Neural cell (in vitro differentiated cells): ENCODE measurements around the gene TTC9B.

Source experiments
- CTCF ChIP-seq: fragments of 450-650 bp; IDR thresholded peaks from 2 replicates; pipeline ENCODE4 v1.5.1; 2014; ENCODE audit warnings: antibody characterized with exemption, mild to moderate bottlenecking, moderate library complexity; ENCODE audit not compliant: poor library complexity, severe bottlenecking
- EP300 ChIP-seq: fragments of 450-650 bp; conservative IDR thresholded peaks from 2 replicates; pipeline ENCODE4 v1.6.1; 2014; ENCODE audit warnings: antibody characterized with exemption, mild to moderate bottlenecking, moderate library complexity; ENCODE audit not compliant: poor library complexity, severe bottlenecking
- EZH2 ChIP-seq: fragments of 200-600, 300-800 bp; shearing (Covaris generic), sonication (generic); IDR thresholded peaks from 2 replicates; pipeline ENCODE4 v1.6.1; 2014; ENCODE audit warnings: antibody characterized with exemption, low read length, borderline replicate concordance, mild to moderate bottlenecking; ENCODE audit not compliant: insufficient read depth, poor library complexity, severe bottlenecking
- POLR2AphosphoS5 ChIP-seq: IDR thresholded peaks from 2 replicates; pipeline ENCODE4 v1.6.1; 2012
- RAD21 ChIP-seq: fragments of 450-650 bp; conservative IDR thresholded peaks from 2 replicates; pipeline ENCODE4 v1.6.1; 2014; ENCODE audit warnings: antibody characterized with exemption, mild to moderate bottlenecking, moderate library complexity
- SMC3 ChIP-seq: fragments of 450-650 bp; conservative IDR thresholded peaks from 2 replicates; pipeline ENCODE4 v1.6.1; 2014; ENCODE audit warnings: antibody characterized with exemption, mild to moderate bottlenecking, moderate library complexity; ENCODE audit not compliant: poor library complexity
- TAF1 ChIP-seq: IDR thresholded peaks from 2 replicates; pipeline ENCODE4 v1.6.1; 2012; ENCODE audit warnings: low read depth

GRCh38 chr19:40224342-40225150 lies 6.4 kb upstream of the TTC9B start:
- no peak for TF ChIP-seq CTCF
- no peak for TF ChIP-seq EZH2
- no peak for TF ChIP-seq POLR2AphosphoS5
- TF ChIP-seq RAD21 = no peak
- TF ChIP-seq EP300 = no peak
- TF ChIP-seq SMC3 = no peak
- TF ChIP-seq TAF1 = no peak
